Liver (tissue), 3 donors: ENCODE data around the gene SSNA1.

Experiments
- EGR1 ChIP-seq, 2 donors: IDR thresholded peaks; 2 replicates each; pipeline ENCODE4 v1.6.1; 2016 to 2018; ENCODE audit warnings: antibody characterized with exemption in 2 of 2, low read depth in 2 of 2
- HNF4A ChIP-seq, 2 donors: conservative IDR thresholded peaks; 2 replicates each; pipeline ENCODE4 v1.6.1; 2016; ENCODE audit warnings: antibody characterized with exemption in 2 of 2, mild to moderate bottlenecking in 2 of 2
- MAX ChIP-seq: IDR thresholded peaks from 2 replicates; pipeline ENCODE4 v1.6.1; 2016; ENCODE audit warnings: antibody characterized with exemption
- RAD21 ChIP-seq, 2 donors: IDR thresholded peaks; 2 replicates each; pipeline ENCODE4 v1.6.1; 2016; ENCODE audit warnings: antibody characterized with exemption in 2 of 2, mild to moderate bottlenecking in 2 of 2
- RXRA ChIP-seq, 2 donors: IDR thresholded peaks; 2 replicates each; pipeline ENCODE4 v1.6.1; 2017 to 2018; ENCODE audit warnings: antibody characterized with exemption in 2 of 2, mild to moderate bottlenecking in 1 of 2
- SP1 ChIP-seq: IDR thresholded peaks from 2 replicates; pipeline ENCODE4 v1.6.1; 2018; ENCODE audit warnings: antibody characterized with exemption, mild to moderate bottlenecking
- TAF1 ChIP-seq: conservative IDR thresholded peaks from 2 replicates; pipeline ENCODE4 v1.6.1; 2016; ENCODE audit warnings: antibody characterized with exemption, mild to moderate bottlenecking
- YY1 ChIP-seq: IDR thresholded peaks from 2 replicates; pipeline ENCODE4 v1.6.1; 2016; ENCODE audit warnings: antibody characterized with exemption, mild to moderate bottlenecking
- TF ChIP-seq, protein P1 (sequence below): fragments of 150-350 bp; IDR thresholded peaks from 2 replicates; pipeline ENCODE4 v1.5.1; 2017; ENCODE audit warnings: improper control_type of control experiment, low read depth, low read length; ENCODE audit not compliant: missing input control
- donor health status: healthy.
- donor health status: healthy.

- TF ChIP-seq YY1 (no peak), TAF1 (no peak), RAD21 (IDR thresholded peaks at IDR 0.05) (no peak), SP1 (no peak), RXRA (IDR thresholded peaks at IDR 0.05) (no peak), HNF4A (conservative IDR thresholded peaks at IDR 0.05) (no peak), EGR1 (IDR thresholded peaks at IDR 0.05; ENCODE audit: low read depth in 2 of 2) (no peak), MAX (no peak)
- TF ChIP-seq, protein P1, sequence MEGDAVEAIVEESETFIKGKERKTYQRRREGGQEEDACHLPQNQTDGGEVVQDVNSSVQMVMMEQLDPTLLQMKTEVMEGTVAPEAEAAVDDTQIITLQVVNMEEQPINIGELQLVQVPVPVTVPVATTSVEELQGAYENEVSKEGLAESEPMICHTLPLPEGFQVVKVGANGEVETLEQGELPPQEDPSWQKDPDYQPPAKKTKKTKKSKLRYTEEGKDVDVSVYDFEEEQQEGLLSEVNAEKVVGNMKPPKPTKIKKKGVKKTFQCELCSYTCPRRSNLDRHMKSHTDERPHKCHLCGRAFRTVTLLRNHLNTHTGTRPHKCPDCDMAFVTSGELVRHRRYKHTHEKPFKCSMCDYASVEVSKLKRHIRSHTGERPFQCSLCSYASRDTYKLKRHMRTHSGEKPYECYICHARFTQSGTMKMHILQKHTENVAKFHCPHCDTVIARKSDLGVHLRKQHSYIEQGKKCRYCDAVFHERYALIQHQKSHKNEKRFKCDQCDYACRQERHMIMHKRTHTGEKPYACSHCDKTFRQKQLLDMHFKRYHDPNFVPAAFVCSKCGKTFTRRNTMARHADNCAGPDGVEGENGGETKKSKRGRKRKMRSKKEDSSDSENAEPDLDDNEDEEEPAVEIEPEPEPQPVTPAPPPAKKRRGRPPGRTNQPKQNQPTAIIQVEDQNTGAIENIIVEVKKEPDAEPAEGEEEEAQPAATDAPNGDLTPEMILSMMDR: no peak
Observed at GRCh38 chr9:137182836-137183235, 5.6 kb upstream of the SSNA1 start.
